ENCODE data around the gene VAMP5.

DNA sequence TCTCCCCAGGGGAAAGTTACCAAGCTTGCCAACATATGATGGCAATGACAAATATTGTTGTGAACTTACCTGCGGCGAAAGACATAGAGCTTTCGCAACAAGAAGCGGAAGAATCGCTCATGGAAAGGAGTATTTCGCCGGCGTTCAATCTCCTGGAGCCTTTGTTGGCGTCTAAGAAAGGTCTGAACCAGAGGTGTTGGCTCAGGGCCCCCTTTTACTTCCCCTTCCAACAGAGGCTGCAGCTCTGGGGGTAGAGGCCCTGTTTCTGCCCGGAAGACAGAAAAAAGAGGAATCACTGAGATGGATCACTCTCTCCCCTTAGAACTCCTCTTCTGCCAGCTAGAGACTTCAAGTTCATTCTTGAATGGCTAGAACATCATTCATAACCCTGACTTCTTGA is 33.7 kb upstream of the VAMP5 start:
- TF ChIP-seq BRCA1 (IDR thresholded peaks at IDR 0.05; ENCODE audit: low read depth, low read length) (no peak), SUZ12 (IDR thresholded peaks at IDR 0.05; ENCODE audit: unreplicated experiment) (no peak), GABPA (IDR thresholded peaks at IDR 0.05; ENCODE audit: low read depth) (no peak), YY1 (IDR thresholded peaks at IDR 0.05; ENCODE audit: low read depth, low read length) (no peak), NFIC (IDR thresholded peaks at IDR 0.05; ENCODE audit: low read depth, low read length) (no peak), RB1 (IDR thresholded peaks at IDR 0.05; ENCODE audit: borderline replicate concordance) (no peak), NRF1 (conservative IDR thresholded peaks at IDR 0.05; ENCODE audit: low read depth, low read length) (no peak), SMARCA5 (IDR thresholded peaks at IDR 0.05) (no peak)
- TF ChIP-seq, protein P1, sequence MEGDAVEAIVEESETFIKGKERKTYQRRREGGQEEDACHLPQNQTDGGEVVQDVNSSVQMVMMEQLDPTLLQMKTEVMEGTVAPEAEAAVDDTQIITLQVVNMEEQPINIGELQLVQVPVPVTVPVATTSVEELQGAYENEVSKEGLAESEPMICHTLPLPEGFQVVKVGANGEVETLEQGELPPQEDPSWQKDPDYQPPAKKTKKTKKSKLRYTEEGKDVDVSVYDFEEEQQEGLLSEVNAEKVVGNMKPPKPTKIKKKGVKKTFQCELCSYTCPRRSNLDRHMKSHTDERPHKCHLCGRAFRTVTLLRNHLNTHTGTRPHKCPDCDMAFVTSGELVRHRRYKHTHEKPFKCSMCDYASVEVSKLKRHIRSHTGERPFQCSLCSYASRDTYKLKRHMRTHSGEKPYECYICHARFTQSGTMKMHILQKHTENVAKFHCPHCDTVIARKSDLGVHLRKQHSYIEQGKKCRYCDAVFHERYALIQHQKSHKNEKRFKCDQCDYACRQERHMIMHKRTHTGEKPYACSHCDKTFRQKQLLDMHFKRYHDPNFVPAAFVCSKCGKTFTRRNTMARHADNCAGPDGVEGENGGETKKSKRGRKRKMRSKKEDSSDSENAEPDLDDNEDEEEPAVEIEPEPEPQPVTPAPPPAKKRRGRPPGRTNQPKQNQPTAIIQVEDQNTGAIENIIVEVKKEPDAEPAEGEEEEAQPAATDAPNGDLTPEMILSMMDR (IDR thresholded peaks at IDR 0.05 in 2 of 3, conservative IDR thresholded peaks at IDR 0.05 in 1 of 3; ENCODE audit: control insufficient read depth in 2 of 3, extremely low read depth in 1 of 3, insufficient read depth in 1 of 3, low read depth in 3 of 3, low read length in 3 of 3) = no peak
- TF ChIP-seq, protein P2, sequence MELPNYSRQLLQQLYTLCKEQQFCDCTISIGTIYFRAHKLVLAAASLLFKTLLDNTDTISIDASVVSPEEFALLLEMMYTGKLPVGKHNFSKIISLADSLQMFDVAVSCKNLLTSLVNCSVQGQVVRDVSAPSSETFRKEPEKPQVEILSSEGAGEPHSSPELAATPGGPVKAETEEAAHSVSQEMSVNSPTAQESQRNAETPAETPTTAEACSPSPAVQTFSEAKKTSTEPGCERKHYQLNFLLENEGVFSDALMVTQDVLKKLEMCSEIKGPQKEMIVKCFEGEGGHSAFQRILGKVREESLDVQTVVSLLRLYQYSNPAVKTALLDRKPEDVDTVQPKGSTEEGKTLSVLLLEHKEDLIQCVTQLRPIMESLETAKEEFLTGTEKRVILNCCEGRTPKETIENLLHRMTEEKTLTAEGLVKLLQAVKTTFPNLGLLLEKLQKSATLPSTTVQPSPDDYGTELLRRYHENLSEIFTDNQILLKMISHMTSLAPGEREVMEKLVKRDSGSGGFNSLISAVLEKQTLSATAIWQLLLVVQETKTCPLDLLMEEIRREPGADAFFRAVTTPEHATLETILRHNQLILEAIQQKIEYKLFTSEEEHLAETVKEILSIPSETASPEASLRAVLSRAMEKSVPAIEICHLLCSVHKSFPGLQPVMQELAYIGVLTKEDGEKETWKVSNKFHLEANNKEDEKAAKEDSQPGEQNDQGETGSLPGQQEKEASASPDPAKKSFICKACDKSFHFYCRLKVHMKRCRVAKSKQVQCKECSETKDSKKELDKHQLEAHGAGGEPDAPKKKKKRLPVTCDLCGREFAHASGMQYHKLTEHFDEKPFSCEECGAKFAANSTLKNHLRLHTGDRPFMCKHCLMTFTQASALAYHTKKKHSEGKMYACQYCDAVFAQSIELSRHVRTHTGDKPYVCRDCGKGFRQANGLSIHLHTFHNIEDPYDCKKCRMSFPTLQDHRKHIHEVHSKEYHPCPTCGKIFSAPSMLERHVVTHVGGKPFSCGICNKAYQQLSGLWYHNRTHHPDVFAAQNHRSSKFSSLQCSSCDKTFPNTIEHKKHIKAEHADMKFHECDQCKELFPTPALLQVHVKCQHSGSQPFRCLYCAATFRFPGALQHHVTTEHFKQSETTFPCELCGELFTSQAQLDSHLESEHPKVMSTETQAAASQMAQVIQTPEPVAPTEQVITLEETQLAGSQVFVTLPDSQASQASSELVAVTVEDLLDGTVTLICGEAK (IDR thresholded peaks at IDR 0.05; ENCODE audit: borderline replicate concordance) = no peak

Data from GM12878 (cell line).